ENCODE data around the gene TBC1D22B.
"Not testable (repeated sequence)": the region's sequence is repeated elsewhere in the genome, so short reads cannot be mapped to it uniquely, and the experiment has no call there.

Gene TBC1D22B

GRCh38 chr6:37269105-37269504 is 11.5 kb downstream of the TBC1D22B start:
- no peak for FAIRE-seq

GRCh38 chr6:37272834-37273566 is 15.4 kb downstream of the TBC1D22B start:
- no peak for FAIRE-seq

- FAIRE-seq = no peak
Measured at GRCh38 chr6:37273690-37274089, 16.1 kb downstream of the TBC1D22B start.

GRCh38 chr6:37275350-37275749 is 17.8 kb downstream of the TBC1D22B start:
- no peak for FAIRE-seq

- FAIRE-seq = no peak
Measured at GRCh38 chr6:37277001-37277409, 19.4 kb downstream of the TBC1D22B start.

GRCh38 chr6:37279366-37280134 is 22.0 kb downstream of the TBC1D22B start:
- no peak for FAIRE-seq

GRCh38 chr6:37280162-37280887 is 22.8 kb downstream of the TBC1D22B start:
- no peak for FAIRE-seq

GRCh38 chr6:37282371-37282770 is 24.8 kb downstream of the TBC1D22B start:
- no peak for FAIRE-seq

- FAIRE-seq = no peak
Measured at GRCh38 chr6:37283268-37283667, 25.7 kb downstream of the TBC1D22B start.

- no peak for FAIRE-seq
Measured at GRCh38 chr6:37283671-37284151, 26.1 kb downstream of the TBC1D22B start.

- no peak for FAIRE-seq
Measured at GRCh38 chr6:37284781-37285180, 27.2 kb downstream of the TBC1D22B start.

GRCh38 chr6:37285861-37286311 is 28.3 kb downstream of the TBC1D22B start:
- no peak for FAIRE-seq

GRCh38 chr6:37287519-37288157 is 30.1 kb downstream of the TBC1D22B start:
- FAIRE-seq = no peak

- no peak for FAIRE-seq
Measured at GRCh38 chr6:37288247-37288646, 30.7 kb downstream of the TBC1D22B start.

- FAIRE-seq = no peak
Measured at GRCh38 chr6:37289931-37290330, 32.4 kb downstream of the TBC1D22B start.

GRCh38 chr6:37293426-37293825 is 35.9 kb downstream of the TBC1D22B start:
- FAIRE-seq = no peak

GRCh38 chr6:37297637-37298036 is 40.1 kb downstream of the TBC1D22B start:
- not testable (repeated sequence) for FAIRE-seq

- no peak for FAIRE-seq
Measured at GRCh38 chr6:37298958-37299357, 41.4 kb downstream of the TBC1D22B start.

- FAIRE-seq = no peak
Measured at GRCh38 chr6:37299990-37300389, 42.4 kb downstream of the TBC1D22B start.

- no peak for FAIRE-seq
Measured at GRCh38 chr6:37302086-37302686, 44.6 kb downstream of the TBC1D22B start.

- no peak for FAIRE-seq
Measured at GRCh38 chr6:37303091-37303660, 45.6 kb downstream of the TBC1D22B start.

GRCh38 chr6:37303891-37304503 is 46.4 kb downstream of the TBC1D22B start:
- no peak for FAIRE-seq

Measured in TTC549 (cell line).